ENCODE results near the gene C11orf87.

Gene C11orf87

GRCh38 chr11:109388982-109389381, 33.0 kb upstream of the C11orf87 start:
- no peak for TF ChIP-seq CTCF (conservative IDR thresholded peaks at IDR 0.05)
- no peak overlapping the region for H3K27ac ChIP-seq

GRCh38 chr11:109390752-109391151, 31.2 kb upstream of the C11orf87 start:
- TF ChIP-seq CTCF (conservative IDR thresholded peaks at IDR 0.05) = no peak

GRCh38 chr11:109401545-109401944, 20.4 kb upstream of the C11orf87 start:
- no peak for TF ChIP-seq CTCF (conservative IDR thresholded peaks at IDR 0.05)
- H3K27ac ChIP-seq = no peak overlapping the region

More at GRCh38 chr11:109390752-109391151, 31.2 kb upstream of the C11orf87 start:
- no peak overlapping the region for H3K27ac ChIP-seq

- TF ChIP-seq CTCF (conservative IDR thresholded peaks at IDR 0.05) = no peak
- H3K27ac ChIP-seq = no peak overlapping the region
Observed at GRCh38 chr11:109405671-109406070, 16.3 kb upstream of the C11orf87 start.

GRCh38 chr11:109416601-109417000, 5.4 kb upstream of the C11orf87 start:
- TF ChIP-seq CTCF (conservative IDR thresholded peaks at IDR 0.05) = no peak
- H3K27ac ChIP-seq = no peak overlapping the region

- no peak for TF ChIP-seq CTCF (conservative IDR thresholded peaks at IDR 0.05)
- no peak overlapping the region for H3K27ac ChIP-seq
Observed at GRCh38 chr11:109422870-109423465, 978 bp downstream of the C11orf87 start.

- TF ChIP-seq CTCF (conservative IDR thresholded peaks at IDR 0.05) = no peak
Observed at GRCh38 chr11:109423466-109424190, 1.6 kb downstream of the C11orf87 start.

More at GRCh38 chr11:109423466-109424190, 1.6 kb downstream of the C11orf87 start:
- H3K27ac ChIP-seq = no peak overlapping the region

Measured in VCaP (cell line).